ENCODE results near the gene TBC1D7. TPM values are rescaled to one million over a fixed set of nuclear protein-coding genes. Genes with fewer than 3 reads are reported as not detected.

The TBC1D7 gene
- polyA plus RNA-seq, 1 donor: 44.8 TPM

DNA sequence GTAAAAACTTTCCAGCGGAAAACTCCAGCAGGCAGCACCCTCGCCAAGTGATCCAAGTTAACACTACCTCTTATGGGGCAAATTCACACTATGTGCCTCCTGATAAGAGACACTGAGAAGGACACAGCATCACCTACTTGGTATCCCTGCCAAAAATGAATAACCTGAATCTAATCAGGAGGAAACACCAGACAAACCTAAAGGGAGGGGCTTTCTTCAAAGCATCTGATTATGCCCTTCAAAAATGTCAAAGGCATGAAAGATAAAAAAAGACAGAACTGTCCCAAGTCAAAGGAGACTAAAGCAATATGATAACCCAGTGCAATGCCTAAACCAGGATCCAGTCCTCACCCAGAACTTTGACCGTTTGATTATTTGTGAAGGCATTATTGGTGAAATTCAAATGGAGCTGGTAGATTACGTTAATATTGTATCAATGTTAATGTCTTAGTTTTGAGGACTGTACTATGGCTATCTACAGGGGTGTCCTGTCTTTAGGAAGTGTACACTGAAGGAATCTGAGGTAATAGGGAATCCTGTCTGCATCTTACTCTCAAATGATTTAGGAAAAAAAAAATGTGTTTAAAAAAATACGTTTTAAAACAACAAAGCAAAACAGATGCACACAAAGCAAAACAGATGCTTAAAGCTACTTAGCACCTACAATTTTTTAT is 8.3 kb downstream of the TBC1D7 start:
- no peak for DNase-seq

DNA sequence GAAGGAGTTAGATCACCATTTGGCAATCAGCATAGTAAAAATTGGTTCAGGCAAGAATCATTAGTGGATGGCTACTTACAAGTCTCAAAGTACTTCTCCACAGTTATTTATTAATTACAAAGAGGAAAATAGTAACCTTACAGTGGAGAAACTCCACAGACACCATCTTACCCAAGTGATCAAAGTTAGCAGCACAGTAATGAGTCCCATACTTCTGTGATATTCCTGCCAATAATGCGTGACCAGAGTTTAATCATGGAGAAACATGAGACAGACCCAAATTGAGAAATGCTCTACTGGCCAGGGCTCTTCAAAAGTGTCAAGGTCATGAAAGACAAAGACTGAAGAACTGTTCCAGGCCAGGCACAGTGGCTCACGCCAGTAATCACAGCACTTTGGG is 9.5 kb downstream of the TBC1D7 start:
- no peak for DNase-seq

DNA sequence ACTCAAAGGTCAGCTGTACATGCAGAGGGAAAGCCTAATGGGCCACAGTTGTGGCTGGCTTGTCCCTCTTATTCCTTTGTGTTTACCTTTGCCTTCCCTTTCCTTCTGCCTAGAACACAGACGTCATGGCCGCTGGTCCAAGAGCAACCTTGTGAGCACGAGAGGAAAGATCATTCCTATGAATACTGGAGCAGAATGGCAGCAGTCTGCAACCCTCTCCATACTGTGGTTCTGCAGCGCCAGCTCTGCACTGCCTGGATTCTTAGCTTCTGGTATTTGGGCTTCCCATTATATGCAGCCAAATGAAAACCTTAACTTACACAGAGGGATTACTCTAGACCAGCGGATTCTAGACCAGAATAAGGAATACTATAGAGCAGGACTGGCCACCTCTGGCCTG is 12.4 kb downstream of the TBC1D7 start:
- no peak for DNase-seq

DNA sequence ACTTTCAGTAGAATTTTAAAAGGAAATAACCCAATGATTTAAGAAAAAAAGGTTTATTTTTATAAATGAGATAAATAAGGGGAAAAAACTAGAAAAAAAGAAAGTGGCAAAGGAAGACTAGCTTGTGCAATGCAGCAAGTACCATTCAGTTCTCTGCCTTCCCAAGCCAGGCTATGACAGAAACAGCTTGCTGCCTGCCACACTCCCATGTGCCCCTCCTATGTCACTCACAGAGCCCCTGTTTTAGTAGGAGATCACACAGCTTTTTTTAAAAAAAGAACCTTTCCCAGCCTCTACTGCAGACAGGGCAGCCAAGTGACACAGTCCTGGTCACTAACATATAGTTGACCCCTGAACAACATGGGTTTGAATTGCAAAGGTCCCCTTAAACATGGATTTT is 13.5 kb downstream of the TBC1D7 start:
- DNase-seq: no peak

DNA sequence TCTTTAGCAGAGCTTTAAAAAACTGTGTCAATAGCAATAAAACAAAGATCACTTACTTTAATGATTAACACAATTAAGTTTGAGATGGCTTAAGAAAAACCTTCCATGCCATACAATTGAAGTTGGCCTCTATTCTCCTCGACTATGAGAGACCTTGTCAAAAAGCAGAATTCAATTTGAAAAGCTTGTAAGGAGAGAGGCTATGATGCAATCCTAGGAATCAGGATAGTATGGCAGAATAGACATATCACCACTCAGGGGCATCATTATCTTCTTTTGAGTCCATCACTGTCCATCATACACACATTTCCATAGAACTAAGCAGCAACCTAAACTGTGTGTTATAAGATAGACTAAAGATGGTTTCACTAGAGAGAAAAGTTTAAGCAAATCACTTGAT is 17.2 kb downstream of the TBC1D7 start:
- DNase-seq: no peak

DNA sequence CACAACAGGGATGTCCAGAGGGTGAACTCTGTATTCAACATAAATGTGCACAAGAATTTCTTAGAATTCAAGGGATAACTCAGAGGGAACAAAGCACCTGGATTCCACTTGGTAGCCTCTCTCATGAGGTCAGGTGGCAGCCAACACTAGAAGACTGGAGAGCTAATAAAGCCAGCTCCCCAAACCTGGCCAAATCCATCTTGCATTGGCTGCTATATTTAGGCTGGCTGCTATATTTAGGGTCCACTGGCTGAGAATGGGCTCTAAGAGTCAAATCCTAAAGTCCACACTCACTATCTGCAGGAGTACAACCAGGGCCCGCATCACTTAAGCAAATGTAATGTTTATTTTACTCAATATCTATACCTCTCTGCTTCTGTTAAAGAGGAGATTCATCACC is 20.0 kb downstream of the TBC1D7 start:
- DNase-seq: no peak

DNA sequence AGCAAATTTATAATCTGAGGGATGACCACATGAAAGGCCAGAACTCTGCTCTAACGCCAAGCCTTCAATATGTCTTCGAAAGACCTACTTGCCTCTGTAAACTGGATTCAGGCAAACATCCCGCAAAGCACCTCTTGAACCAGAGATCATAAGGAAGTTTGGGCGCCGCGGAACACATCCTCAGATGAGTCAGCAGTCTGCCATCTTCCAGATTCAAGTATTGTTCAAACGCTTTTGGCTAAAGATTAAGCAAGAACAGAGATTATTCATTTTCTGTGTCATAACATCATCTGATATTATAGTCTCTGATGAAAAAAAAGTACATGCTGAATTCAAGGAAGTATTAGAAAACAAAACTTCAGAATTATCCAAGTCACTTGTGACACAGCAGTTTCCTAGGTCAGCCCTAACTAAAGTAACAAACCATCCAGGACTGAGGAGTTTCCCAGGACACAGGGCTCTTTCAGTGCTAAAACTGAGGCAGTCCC is 20.8 kb downstream of the TBC1D7 start:
- no peak for DNase-seq

DNA sequence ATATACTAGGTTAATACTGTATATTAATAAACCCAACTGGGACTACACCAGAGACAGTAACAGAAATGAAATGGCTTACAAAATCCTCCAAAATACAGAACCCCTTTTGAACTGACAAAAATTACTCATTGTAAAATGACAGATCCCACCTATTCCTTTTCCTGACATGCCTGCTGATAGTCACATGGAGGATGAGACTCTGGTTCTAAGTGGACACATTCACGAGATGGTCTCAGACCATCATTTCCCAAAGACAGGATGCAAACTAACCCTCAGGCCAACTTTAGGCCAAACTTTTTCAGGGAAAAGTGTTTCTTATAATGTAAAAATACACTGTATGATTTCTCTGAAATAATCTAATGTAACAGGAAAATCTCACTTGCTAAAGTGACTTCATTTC is 22.5 kb downstream of the TBC1D7 start:
- DNase-seq: no peak

DNA sequence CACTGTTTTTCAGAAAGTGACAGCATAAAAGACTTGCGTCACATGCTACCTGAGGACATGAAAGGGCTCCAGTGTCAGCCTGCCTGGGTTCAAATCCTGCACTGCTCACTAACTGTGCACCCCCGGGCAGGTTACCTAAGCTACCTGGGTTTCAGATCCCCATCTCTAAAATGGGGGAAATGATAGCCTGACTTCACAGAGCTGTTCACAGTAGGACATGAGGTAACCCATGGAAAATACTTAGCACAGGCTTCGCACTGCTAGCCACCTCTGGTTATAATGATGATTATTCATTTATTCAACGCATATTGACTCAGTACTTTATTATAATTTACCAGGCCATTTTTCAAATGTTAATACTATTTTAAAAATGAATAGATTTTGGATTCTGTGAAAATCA is 23.0 kb downstream of the TBC1D7 start:
- DNase-seq: no peak

DNA sequence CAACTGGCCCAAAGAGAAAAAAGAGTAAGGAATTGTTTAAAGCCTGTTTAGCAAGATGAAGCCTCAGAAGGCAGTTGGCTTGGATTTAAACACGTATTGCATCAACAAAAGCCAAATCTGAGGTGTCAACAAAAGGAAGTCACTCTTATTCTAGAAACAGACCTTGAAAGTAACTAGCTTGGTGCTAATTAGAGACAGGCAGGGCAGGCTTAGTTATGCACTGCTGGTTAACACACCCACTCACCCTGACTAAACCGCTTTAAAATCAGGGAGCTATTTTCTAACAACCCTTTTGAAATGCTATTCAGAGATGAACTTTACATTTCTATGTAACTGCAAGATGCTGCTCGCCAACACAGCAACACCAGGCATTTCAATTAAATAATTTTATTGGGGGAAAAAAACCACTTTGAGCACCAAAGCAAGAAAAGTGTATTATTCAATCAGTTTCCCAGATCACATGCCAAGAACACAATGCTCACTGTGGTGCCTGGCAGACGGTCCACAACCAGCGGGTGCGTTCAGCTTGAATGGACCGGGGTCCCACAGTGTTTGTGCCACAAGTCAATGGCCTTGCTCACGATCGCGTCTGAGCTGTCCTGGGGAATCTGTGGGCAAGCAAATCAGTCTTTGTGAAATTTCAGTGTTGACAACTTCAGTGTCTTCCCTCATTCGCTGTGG is 23.6 kb downstream of the TBC1D7 start:
- no peak for DNase-seq

DNA sequence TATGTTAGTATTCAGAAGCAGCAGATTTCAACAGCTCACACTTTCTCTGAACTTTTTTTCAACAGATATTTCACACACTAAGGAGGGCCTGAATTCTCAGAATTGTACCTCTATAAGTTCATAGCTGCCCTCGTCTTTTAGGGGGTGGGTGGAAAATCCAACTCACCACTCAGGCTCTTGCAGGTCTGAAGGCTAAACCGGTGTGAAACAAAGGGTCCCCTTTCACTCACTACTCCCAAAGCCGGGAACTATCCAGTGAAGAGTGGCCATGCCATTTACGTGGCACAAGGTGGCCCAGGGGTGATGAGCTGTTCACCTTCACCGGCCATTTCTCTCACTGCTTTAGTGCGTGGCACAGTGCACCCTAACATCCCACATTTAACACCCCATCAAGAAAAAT is 24.2 kb downstream of the TBC1D7 start:
- DNase-seq: no peak

DNA sequence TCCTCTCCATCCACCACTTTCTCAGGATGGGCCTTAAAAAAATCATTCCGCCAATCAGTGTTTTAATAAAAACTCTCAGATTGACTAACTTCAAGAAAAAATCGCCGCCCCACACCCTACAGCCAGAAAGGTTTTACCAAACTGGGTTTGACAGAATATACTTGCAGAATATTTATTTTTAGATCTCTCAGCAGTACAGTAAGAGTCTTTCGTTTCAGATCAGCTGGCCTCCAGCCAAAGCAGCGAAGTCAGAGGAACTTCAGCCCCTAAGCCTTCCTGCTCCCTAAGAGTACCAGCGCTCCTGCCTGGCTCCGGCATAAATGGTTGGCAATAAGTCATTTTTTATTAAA is 24.7 kb downstream of the TBC1D7 start:
- no peak for DNase-seq

DNA sequence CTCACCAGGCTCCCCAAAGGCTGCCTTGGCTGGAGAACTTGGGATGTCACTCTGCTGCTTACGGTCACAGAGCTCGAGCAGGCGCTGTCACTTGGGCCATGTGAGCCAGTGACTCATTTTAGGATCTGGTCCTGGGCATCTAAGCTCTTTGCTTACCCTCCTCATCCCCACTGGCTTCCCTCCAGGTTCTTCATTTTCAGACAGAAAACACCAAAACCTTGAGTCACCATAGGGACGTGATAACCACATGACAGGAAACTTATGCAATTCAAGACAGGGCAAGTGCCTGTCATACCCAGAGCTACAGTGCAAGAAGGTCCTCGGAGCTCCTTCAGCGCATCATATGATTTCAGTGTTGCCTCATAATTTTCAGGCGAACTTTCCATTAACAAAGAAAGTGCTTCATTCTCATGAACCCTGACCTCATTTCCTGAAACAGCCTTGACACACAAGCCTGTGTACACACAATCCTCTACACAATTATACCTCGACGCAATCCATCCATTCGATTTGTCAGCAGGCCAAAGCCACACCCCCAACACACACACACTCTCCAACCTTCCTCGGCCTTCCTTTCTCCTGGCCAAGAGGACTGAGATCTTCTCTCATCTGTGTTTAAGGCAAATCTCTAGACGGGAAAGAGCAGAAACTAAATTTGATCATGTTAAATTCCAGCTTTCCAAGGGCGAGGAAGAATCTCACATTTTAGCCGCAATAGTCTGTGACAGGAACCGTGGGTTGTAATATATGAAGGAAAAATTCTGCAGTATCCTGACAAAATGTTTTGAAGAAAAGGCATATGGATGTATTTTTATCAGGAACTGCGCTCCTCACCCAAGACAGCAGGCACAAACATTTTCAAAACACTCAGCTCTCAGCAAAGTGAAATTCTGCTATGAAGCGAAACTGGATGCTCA is 25.3 kb downstream of the TBC1D7 start:
- DNase-seq: no peak

DNA sequence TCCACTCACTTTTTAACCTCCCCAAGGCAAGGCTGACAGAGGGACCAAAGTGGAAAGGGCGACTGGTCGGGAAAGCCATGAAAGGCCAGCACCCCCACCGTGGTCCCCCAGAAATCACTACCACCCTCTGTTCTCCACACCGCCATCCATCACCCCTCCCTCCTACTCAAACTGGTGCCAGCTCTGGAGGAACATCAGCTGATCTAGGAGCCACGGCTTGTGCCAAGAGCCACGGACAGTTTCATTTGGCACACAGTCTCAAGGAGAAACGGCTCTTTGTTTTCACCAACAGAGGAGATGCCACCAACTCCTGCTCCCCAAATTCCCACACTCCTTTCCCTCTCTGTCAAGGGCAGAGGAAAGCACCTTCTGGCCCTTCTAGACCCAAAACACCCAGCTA is 26.0 kb downstream of the TBC1D7 start:
- DNase-seq: no peak

DNA sequence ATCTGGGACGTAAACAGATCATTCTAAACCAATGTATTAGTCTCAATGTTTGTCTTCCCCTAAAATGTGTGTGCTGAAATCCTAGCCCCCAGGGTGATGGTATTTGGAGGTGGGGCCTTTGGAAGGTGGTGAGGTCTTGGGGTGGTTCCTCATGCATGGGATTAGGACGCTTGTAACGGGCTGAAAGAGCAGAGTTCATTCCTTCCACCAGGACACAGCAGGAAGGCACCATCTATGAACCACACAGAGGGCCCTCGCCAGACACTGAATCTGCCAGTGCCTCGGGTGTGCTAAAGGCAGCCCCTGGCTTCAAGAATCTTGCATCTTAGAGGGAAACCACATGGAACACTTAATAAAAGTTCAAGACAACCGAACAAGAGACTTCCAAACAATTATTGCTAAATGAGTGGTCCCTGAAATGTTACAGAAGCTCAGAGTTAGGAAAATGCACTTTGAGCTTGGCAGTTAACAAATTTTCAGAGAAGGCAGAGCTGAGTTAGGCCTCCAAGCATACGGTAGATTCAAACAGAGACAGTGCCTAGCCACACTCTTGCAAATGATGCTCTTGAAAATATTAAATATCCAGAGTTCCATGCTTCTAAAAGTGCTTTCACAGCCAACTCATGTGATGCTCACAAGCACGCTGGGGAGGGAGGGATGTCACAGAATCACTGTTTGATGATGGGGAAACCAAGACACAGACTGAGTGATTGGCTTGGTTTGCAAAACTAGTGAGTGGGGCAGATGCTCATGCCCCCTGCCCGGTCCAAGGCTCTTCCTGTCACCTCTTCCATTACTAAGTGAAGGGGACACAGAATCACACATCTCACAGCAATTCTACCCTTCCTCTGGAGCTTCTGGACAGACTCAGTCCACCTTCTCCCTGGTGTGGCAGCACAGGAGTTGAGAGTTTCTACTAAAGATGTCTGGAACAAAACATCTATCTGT is 27.4 kb downstream of the TBC1D7 start:
- no peak for DNase-seq

DNA sequence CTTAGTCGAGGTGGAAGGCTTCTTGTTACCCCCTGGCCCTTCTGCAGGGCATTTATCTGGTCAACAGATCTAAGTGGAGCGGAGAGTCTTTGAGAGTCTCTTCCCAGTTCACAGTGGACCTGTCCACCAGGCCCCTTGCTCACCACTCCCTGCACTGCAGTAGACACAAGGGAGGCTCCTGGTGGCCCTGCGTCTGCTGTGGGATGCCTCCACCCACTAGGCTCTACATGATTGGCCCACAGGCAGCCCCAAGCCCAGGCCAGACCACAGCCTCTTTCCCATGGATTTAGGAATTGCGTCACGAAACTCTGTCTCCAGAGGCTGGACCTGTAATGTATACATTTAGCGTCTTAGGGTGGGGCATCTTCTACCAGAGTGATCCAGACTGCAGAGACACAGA is 28.4 kb downstream of the TBC1D7 start:
- DNase-seq: no peak

DNA sequence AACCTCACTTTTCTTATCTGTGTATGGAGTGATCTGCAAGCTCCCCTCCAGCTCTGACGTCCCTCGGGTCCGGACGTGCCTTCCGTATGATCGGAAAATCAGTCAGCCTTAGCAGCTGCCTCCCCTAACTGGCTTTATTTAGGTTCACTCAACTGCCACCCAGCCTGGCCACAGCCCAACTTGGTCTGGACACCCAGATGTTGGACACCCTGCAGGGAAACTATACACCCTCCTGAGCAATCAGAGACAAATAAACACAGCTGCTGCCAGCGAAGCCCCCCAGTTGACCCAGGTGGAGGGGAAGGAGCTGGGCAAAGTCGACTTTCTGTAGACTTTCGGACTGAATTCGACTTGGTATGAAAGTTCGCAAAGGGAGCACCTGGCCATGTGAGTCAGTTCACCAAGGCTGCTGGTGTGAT is 28.9 kb downstream of the TBC1D7 start:
- DNase-seq: no peak

DNA sequence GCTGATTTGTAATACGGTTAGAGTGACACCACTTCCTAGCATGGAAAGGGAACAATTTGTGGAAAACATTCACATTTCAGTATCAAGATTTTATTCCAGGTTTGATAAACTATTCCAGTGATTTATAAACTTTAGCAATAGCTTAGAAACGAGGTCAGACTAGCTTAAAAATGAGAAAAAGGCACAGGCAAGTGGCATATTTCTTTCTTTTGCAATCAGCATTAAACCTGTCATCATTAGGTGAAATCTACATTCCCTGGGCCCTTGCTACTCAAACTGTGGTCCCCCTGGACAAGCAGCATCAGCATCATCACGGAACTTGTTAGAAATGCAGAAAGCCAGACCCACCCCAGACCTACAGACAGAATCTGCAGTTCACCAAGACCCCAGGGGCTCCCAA is 29.9 kb downstream of the TBC1D7 start:
- DNase-seq: no peak

DNA sequence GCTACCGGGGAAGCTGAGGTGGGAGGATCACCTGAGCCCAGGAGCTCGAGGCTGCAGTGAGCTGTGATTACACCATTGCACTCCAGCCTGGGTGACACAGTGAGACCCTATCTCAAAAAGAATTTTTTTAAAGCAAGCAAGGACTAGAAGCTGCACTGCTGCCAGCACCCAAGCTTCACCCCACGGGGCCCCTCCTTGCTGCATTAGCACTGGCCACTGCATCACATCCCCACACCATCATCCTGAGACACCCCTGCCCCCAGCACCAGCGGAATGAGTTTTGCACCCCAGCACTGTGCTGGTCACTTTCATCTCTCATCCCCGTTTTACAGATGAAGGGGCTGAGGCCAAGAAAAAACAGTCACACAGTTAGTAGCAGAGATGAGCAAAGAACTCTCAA is 30.9 kb downstream of the TBC1D7 start:
- no peak for DNase-seq

DNA sequence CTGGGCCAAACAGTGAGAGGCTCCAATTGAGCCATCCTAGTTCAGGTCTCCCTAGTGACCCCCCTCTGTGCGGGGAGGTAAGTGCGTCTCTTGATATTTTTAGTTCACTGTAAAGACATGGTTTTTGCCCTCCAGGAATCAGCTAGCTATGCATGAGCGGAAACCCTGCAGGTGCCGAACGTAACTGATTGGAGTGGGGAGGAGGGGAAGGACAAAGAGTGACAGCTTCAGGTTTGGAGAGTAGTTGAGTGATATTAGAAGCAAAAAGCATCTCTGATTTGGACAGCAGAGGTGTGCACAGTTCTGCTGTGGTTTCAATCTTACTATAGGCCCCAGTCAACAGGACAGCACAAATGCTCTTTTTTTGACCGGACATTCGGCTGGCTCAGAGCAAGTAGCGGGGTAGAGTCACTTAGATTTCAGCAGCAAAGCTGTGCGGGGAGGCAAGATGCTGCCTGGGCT is 31.8 kb downstream of the TBC1D7 start:
- DNase-seq: no peak

DNA sequence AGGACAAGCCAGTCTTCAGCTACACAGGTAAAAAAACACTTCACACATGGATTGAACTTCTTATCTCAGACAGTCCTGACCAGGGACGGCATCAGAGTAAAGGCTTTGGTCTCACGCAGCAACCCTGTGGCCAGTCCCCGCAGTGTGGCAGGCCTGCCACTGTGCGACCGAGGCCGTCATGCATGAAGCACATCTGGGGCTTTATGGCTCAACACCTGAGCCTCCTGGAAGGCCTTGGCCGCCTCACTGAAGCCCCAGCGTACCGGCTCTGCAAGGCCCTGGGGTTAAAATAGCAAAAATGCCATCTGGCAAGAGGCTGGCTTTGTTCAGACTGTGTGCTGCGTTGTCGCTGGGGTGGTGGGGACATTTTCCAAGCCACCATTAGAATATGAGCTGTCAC is 32.8 kb downstream of the TBC1D7 start:
- DNase-seq: no peak
